ENCODE results near the gene NKX2-3.

Gene NKX2-3

GRCh38 chr10:99555825-99556523 lies 23.2 kb downstream of the NKX2-3 start:
- H3K4me3 ChIP-seq (ENCODE audit: low read depth, low read length), result no peak overlapping the region
- DNase-seq (ENCODE audit: low read depth), result peak; percentile 62
- TF ChIP-seq CTCF (IDR thresholded peaks at IDR 0.05; ENCODE audit: low read depth, low read length, missing control alignments), result no peak

- no peak for TF ChIP-seq CTCF (IDR thresholded peaks at IDR 0.05; ENCODE audit: low read depth, low read length, missing control alignments)
- no peak overlapping the region for H3K4me3 ChIP-seq (ENCODE audit: low read depth, low read length)
- DNase-seq (ENCODE audit: low read depth), result no peak
These were observed 24.3 kb downstream of the NKX2-3 start for GRCh38 chr10:99557044-99557443.

GRCh38 chr10:99558708-99559107 lies 26.0 kb downstream of the NKX2-3 start:
- no peak for DNase-seq (ENCODE audit: low read depth)
- TF ChIP-seq CTCF (IDR thresholded peaks at IDR 0.05; ENCODE audit: low read depth, low read length, missing control alignments), result no peak

DNA sequence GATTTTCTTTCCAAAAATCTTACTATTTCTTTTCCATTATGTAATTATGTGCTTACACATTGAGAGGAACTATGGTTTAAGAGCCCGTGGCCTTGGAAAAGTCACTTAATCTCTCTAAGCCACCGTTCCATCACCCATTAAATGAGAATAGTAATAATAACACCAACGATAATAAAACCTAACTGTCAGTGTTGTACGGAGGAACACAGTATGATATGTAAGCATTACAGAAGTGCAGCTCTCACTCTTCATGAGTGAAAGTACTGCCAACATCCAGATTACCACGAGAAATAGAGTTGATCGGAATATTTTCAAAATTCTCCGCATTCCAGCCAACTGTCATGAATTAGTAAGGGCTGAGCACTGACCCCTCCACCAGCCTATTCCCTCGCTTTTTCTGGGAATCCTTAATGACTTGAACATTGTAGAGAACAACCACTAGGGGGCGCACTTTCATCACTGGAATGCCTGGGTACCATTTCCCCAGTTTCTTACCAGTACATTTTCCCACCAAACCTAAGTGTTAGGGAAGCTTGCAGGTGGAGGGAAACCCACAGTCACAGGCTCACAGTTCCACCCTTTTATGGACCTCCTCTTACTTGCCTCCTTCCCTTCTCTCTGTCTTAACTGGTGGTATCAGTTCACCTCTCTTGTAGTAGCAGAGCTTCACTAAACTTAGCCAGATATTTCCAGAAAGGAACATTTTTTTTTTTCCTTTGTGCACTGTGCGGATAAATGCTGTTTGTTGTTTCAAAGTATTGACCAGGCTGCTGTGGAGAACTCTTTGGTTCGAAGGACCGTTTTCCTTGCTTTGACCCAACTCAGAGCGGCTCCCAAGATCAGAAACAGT lies 27.8 kb downstream of the NKX2-3 start:
- H3K4me3 ChIP-seq (ENCODE audit: low read depth, low read length), result no peak overlapping the region
- no peak for DNase-seq (ENCODE audit: low read depth)
- peak; percentile 78 for TF ChIP-seq CTCF (IDR thresholded peaks at IDR 0.05; ENCODE audit: low read depth, low read length, missing control alignments)

More at GRCh38 chr10:99558708-99559107, 26.0 kb downstream of the NKX2-3 start:
- H3K4me3 ChIP-seq (ENCODE audit: low read depth, low read length), result no peak overlapping the region

- DNase-seq (ENCODE audit: low read depth), result no peak
- no peak for TF ChIP-seq CTCF (IDR thresholded peaks at IDR 0.05; ENCODE audit: low read depth, low read length, missing control alignments)
- no peak overlapping the region for H3K4me3 ChIP-seq (ENCODE audit: low read depth, low read length)
These were observed 29.9 kb downstream of the NKX2-3 start for GRCh38 chr10:99562631-99563030.

DNA sequence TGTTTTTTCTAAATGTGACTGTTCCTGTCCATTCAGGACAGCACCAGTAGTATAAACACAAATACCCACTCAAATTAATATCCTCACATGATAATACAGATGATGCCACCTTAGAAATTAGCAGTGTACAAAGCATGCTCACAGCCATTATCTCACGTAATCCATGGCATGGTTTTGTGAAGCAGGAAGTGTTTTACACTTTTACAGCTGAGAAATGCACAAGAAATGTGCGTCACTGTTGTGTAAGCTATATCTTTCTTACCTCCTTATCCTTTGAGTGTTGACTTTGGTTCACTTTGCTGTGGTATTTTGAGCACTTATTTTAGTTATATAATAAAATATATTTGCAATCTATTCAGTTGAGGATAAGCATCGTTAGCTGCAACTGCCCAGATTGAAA lies 31.6 kb downstream of the NKX2-3 start:
- no peak for TF ChIP-seq CTCF (IDR thresholded peaks at IDR 0.05; ENCODE audit: low read depth, low read length, missing control alignments)
- no peak for DNase-seq (ENCODE audit: low read depth)
- no peak overlapping the region for H3K4me3 ChIP-seq (ENCODE audit: low read depth, low read length)
